ENCODE data around the gene TUB. TPM values are rescaled to one million over a fixed set of nuclear protein-coding genes. Genes with fewer than 3 reads are reported as not detected.

Gene TUB
- total and polyA plus RNA-seq, 2 experiments from 2014 or later: 3.3 to 12.3 TPM

DNA sequence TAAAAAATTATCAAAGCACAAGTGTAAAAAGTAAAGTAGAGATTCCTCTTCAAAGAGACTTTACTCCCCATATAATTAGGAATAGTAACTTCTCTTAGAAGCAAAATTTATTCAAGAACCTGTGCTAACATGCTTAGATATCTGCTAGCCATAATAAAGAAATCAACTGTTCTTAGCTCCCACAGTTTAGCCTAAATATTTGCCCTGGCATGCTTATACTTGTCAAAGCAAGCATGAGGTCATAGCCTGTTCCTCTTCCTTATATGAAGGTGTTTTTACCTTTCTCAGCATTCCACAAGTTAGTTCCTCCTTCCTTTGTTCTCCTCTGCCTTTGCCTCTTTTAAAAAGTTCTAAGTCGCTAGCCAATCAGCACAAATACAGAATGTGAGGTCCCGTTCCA lies 57.5 kb downstream of the TUB start:
- Histone ChIP-seq H4K20me1 (ENCODE audit: insufficient read depth) (no peaks in the 10 kb centered on the region), H3K9me3 (ENCODE audit: low read depth) (no peaks in the 10 kb centered on the region), H3K27me3 (replicated peaks; ENCODE audit: insufficient read depth) (peaks cover 6% of the 10 kb centered on the region; the same call in 1 of the 2 replicates), H3K27ac (no peak overlapping the region), H3K4me1 (ENCODE audit: insufficient read depth) (no peaks in the 10 kb centered on the region), H3F3A (ENCODE audit: insufficient read depth) (no peaks in the 10 kb centered on the region), H3K9me2 (ENCODE audit: insufficient read depth) (no peaks in the 10 kb centered on the region), H3K79me2 (ENCODE audit: insufficient read depth) (no peaks in the 10 kb centered on the region), H3K4me2 (ENCODE audit: unreplicated experiment) (no peak overlapping the region), H3K36me3 (ENCODE audit: low read depth) (no peaks in the 10 kb centered on the region), H3K4me3 (no peak overlapping the region), H3K9ac (no peak overlapping the region), H2AFZ (no peak overlapping the region)
- TF ChIP-seq EZH2 (IDR thresholded peaks at IDR 0.05; ENCODE audit: insufficient read depth, poor library complexity, severe bottlenecking): no peak
- TF ChIP-seq EZH2phosphoT487 (IDR thresholded peaks at IDR 0.05; ENCODE audit: insufficient read depth, low read depth): no peak
- no peak for DNase-seq
- 49 to 59% methylated on average over 2 of the region's 2 CpGs for WGBS, 2 experiments (ENCODE audit: low coverage in 1 of 2, low lambda C conversion rate in 2 of 2, missing lambda C conversion rate in 2 of 2)
- in situ Hi-C loops (cut with MboI): no loop called here

DNA sequence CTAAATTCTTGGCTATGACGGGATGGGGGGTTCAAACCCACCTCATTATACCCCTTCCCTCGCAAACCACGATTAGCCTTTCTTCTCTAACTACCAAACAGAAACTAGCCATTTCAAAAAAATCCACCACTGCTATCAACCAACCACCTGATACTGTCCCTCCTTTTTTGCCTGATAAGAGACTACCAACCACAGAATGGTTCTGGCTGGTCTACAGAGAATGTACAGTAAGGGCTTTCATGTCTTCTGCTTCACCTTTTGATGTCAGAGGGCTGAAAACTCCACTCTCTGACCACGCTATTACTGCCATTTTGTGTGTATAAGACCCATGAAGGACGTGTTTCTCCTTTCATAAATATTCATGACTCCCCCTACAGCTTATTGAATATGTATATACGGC lies 68.7 kb downstream of the TUB start:
- Histone ChIP-seq H3K9me2 (ENCODE audit: insufficient read depth) (no peaks in the 10 kb centered on the region), H4K20me1 (ENCODE audit: insufficient read depth) (no peaks in the 10 kb centered on the region), H3K27me3 (replicated peaks; ENCODE audit: insufficient read depth) (peaks cover 4% of the 10 kb centered on the region; the same call in 1 of the 2 replicates), H2AFZ (no peak overlapping the region), H3K9ac (no peak overlapping the region), H3K79me2 (ENCODE audit: insufficient read depth) (no peaks in the 10 kb centered on the region), H3K4me1 (ENCODE audit: insufficient read depth) (no peaks in the 10 kb centered on the region), H3F3A (ENCODE audit: insufficient read depth) (no peaks in the 10 kb centered on the region), H3K4me3 (no peak overlapping the region), H3K27ac (no peak overlapping the region), H3K36me3 (ENCODE audit: low read depth) (no peaks in the 10 kb centered on the region), H3K9me3 (ENCODE audit: low read depth) (no peaks in the 10 kb centered on the region), H3K4me2 (ENCODE audit: unreplicated experiment) (no peak overlapping the region)
- TF ChIP-seq EZH2 (IDR thresholded peaks at IDR 0.05; ENCODE audit: insufficient read depth, poor library complexity, severe bottlenecking) (no peak), EZH2phosphoT487 (IDR thresholded peaks at IDR 0.05; ENCODE audit: insufficient read depth, low read depth) (no peak)
- WGBS, 2 experiments (ENCODE audit: low coverage in 1 of 2, low lambda C conversion rate in 2 of 2, missing lambda C conversion rate in 2 of 2): 22 to 26% methylated on average over 6 of the region's 6 CpGs
- in situ Hi-C loops (cut with MboI): no loop called here
- DNase-seq: no peak

Other genes with a start within 250 kb of the TUB start
- under 0.01 and 0.11 TPM in 2 replicates for gene OR10A6, start 149.9 kb upstream of the TUB start, total RNA-seq (2014; rRNA removed; shearing (Covaris generic))
- 0.06 and 0.39 TPM in 2 replicates for gene OR10A6, start 149.9 kb upstream of the TUB start, polyA plus RNA-seq (2016; fragmentation: Nextera tagmentation; extraction: Ambion mirVana)
- under 0.01 and 0.65 TPM in 2 replicates for gene OR10A3, start 139.5 kb upstream of the TUB start, total RNA-seq (2014; rRNA removed; shearing (Covaris generic))
- gene OR10A3, start 139.5 kb upstream of the TUB start, polyA plus RNA-seq (2016; fragmentation: Nextera tagmentation; extraction: Ambion mirVana): 0.06 and 0.28 TPM in 2 replicates
- 19.7 and 36.9 TPM in 2 replicates for gene NLRP10, start 115.8 kb upstream of the TUB start, total RNA-seq (2014; rRNA removed; shearing (Covaris generic))
- gene NLRP10, start 115.8 kb upstream of the TUB start, polyA plus RNA-seq (2016; fragmentation: Nextera tagmentation; extraction: Ambion mirVana): 13.5 and 17.8 TPM in 2 replicates
- gene EIF3F, start 93.9 kb upstream of the TUB start, total RNA-seq (2014; rRNA removed; shearing (Covaris generic)): 272 and 359 TPM in 2 replicates
- 193 and 200 TPM in 2 replicates for gene EIF3F, start 93.9 kb upstream of the TUB start, polyA plus RNA-seq (2016; fragmentation: Nextera tagmentation; extraction: Ambion mirVana)
- not detected in 2 replicates for gene RIC3, start 87.8 kb downstream of the TUB start, total RNA-seq (2014; rRNA removed; shearing (Covaris generic))
- 0.06 and 0.11 TPM in 2 replicates for gene RIC3, start 87.8 kb downstream of the TUB start, polyA plus RNA-seq (2016; fragmentation: Nextera tagmentation; extraction: Ambion mirVana)
- gene LMO1, start 182.7 kb downstream of the TUB start, total RNA-seq (2014; rRNA removed; shearing (Covaris generic)): not detected in 2 replicates
- gene LMO1, start 182.7 kb downstream of the TUB start, polyA plus RNA-seq (2016; fragmentation: Nextera tagmentation; extraction: Ambion mirVana): not detected in 2 replicates